Endothelial cell (in vitro differentiated cells): ENCODE data around the gene HDAC5. TPM values are rescaled to one million over a fixed set of nuclear protein-coding genes. Genes with fewer than 3 reads are reported as not detected.
A peak's percentile ranks its signal among the peaks of the same experiment; 100 is the strongest.
"Not testable (repeated sequence)": the region's sequence is repeated elsewhere in the genome, so short reads cannot be mapped to it uniquely, and the experiment has no call there.

ENCODE experiments used
- DNase-seq: peaks from one replicate; pipeline ENCODE4 v3.0.0; 2021; ENCODE audit warnings: low spot score
- H3K27ac Mint-ChIP-seq: one replicate; pipeline ENCODE4 v1.8.0; 2021; ENCODE audit warnings: mixed read lengths, inconsistent platforms; ENCODE audit not compliant: unreplicated experiment
- H3K27me3 Mint-ChIP-seq: one replicate; pipeline ENCODE4 v1.8.0; 2021; ENCODE audit warnings: mild to moderate bottlenecking, moderate library complexity, mixed read lengths, inconsistent platforms; ENCODE audit not compliant: unreplicated experiment
- H3K36me3 Mint-ChIP-seq: one replicate; pipeline ENCODE4 v1.8.0; 2021; ENCODE audit warnings: mild to moderate bottlenecking, low read depth, mixed read lengths, inconsistent platforms; ENCODE audit not compliant: unreplicated experiment
- H3K4me1 Mint-ChIP-seq: one replicate; pipeline ENCODE4 v1.8.0; 2021; ENCODE audit warnings: mild to moderate bottlenecking, mixed read lengths, inconsistent platforms; ENCODE audit not compliant: unreplicated experiment
- H3K4me3 Mint-ChIP-seq: one replicate; pipeline ENCODE4 v1.8.0; 2021; ENCODE audit warnings: mild to moderate bottlenecking, mixed read lengths, inconsistent platforms; ENCODE audit not compliant: unreplicated experiment
- H3K9me3 Mint-ChIP-seq: one replicate; pipeline ENCODE4 v1.8.0; 2021; ENCODE audit warnings: mixed read lengths, inconsistent platforms; ENCODE audit not compliant: unreplicated experiment
- total RNA-seq: library from RNA; stranded (reverse); fragmentation: NEBNext Ultra II Directional; extraction: Animal tissue kit (Norgen Biotek cat#: 25700); gene quantifications from one replicate; pipeline ENCODE4 v1.2.1, GENCODE V29; 2021; ENCODE audit not compliant: unreplicated experiment
- TF ChIP-seq, protein P1 (sequence below): fragments of 200-600 bp; sonication (generic); IDR thresholded peaks from one replicate; pipeline ENCODE4 v1.5.0; 2021; ENCODE audit warnings: antibody characterized with exemption; ENCODE audit not compliant: unreplicated experiment

HDAC5 gene
- total RNA-seq, 1 donor from 2014 or later: 51.4 TPM

DNA sequence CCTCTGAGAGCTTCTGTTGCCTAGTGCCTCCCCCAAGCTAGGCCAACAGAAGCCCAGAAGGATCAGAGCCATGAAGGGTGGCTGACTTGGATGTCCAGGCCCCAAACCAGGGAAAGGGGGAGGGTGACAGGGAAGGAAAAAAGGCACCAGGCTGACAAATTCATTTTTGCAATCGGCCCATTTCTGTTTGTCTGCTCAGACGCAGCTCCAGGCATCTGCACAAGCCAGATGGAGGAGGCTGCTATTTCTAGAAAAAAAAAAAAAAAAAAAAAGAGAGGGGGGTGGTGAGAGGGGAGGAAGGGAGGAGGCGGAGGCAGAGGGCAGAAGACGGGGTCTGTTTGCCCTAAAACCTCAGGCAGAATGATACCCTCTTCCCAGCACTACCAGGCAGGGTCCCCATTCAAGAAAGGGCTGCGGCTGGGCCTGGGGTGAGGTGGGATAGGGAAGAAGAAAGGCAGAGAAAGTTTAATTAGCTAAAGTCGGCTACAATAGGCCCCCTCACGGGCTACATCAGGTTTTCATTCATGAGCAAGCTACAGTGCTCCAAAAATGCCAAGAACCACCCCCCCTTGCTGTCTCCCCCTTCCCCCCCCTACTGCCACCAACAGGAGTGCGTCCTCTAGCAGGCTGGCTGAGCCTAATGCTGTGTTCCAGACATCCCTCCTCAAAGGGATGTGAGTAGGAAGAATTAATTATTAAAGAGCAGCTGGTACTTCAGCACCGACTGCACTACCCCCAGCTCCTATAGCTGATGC, 2.4 kb downstream of the HDAC5 start:
- TF ChIP-seq, protein P1, sequence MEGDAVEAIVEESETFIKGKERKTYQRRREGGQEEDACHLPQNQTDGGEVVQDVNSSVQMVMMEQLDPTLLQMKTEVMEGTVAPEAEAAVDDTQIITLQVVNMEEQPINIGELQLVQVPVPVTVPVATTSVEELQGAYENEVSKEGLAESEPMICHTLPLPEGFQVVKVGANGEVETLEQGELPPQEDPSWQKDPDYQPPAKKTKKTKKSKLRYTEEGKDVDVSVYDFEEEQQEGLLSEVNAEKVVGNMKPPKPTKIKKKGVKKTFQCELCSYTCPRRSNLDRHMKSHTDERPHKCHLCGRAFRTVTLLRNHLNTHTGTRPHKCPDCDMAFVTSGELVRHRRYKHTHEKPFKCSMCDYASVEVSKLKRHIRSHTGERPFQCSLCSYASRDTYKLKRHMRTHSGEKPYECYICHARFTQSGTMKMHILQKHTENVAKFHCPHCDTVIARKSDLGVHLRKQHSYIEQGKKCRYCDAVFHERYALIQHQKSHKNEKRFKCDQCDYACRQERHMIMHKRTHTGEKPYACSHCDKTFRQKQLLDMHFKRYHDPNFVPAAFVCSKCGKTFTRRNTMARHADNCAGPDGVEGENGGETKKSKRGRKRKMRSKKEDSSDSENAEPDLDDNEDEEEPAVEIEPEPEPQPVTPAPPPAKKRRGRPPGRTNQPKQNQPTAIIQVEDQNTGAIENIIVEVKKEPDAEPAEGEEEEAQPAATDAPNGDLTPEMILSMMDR: no peak
- Mint-ChIP-seq H3K27me3 (peaks cover 6% of the 10 kb centered on the region), H3K4me1 (peaks cover 40% of the 10 kb centered on the region), H3K36me3 (peaks cover 6% of the 10 kb centered on the region), H3K27ac (no peak overlapping the region), H3K9me3 (no peaks in the 10 kb centered on the region), H3K4me3 (no peak overlapping the region)
- no peak for DNase-seq

DNA sequence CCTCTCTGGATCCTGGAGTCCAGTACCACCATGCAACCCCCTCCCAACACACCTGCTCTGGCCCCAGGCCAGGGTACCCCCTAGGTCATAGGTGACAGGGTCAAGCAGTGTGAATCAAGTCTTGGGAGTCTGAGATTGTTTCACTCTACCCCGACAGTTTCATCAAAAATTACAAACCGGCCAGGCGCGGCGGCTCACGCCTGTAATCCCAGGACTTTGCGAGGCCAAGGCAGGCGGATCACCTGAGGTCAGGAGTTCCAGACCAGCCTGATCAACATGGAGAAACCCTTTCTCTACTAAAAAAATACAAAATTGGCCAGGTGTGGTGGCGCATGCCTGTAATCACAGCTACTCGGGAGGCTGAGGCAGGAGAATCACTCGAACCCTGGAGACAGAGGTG, 3.2 kb downstream of the HDAC5 start:
- H3K27me3 Mint-ChIP-seq, H3K9me3 Mint-ChIP-seq, DNase-seq, H3K27ac Mint-ChIP-seq, H3K36me3 Mint-ChIP-seq, H3K4me3 Mint-ChIP-seq: not testable (repeated sequence)
- H3K4me1 Mint-ChIP-seq: peaks cover 47% of the 10 kb centered on the region

DNA sequence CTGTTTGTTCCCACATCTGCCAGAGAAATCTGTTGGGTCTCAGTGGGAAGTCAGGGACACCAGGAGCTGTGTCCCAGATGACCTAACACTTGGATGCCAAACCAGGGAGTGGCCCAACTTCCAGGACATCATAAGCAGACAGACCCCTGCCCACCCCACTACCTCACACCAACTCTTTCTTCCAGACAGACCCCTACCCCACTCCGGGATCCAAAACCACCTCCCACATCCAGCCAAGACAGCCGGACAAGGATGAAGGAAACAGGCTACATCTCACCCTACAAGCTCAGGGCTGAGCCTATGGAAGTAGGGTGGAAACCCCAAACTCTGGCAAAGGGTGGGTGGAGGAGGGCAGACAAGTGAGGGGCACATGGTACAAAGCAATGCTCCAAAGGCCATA, 3.6 kb downstream of the HDAC5 start:
- Mint-ChIP-seq H3K27me3 (peaks cover 12% of the 10 kb centered on the region), H3K27ac (no peak overlapping the region), H3K9me3 (no peaks in the 10 kb centered on the region), H3K4me3 (no peak overlapping the region), H3K4me1 (peaks cover 52% of the 10 kb centered on the region), H3K36me3 (peaks cover 6% of the 10 kb centered on the region)
- TF ChIP-seq, protein P1: no peak
- no peak for DNase-seq

DNA sequence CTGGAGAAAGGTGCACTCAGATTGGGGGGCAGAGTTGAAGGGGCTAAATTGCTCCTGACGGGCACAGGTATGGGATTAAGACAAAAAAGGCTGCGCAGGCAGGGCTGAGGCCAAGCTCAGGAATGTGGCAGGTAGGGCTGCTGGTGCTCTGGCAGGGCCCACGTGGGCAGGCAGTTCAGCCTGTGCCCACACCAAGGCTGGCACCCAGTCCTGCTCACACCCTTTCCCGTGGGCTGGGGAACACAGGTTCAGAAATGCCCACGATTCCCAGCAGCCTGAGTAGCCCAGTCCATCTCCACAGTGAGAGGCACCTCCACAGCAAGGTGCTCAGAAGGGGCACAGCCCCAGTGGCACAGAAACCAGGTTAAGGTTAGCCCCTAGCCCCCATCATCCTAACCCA, 4.4 kb downstream of the HDAC5 start:
- H3K4me1 Mint-ChIP-seq: peaks cover 54% of the 10 kb centered on the region
- TF ChIP-seq, protein P1: no peak
- H3K27me3 Mint-ChIP-seq: peaks cover 13% of the 10 kb centered on the region
- H3K9me3 Mint-ChIP-seq: no peaks in the 10 kb centered on the region
- H3K27ac Mint-ChIP-seq: peak overlapping the region; percentile 57
- no peak overlapping the region for H3K4me3 Mint-ChIP-seq
- no peak for DNase-seq
- H3K36me3 Mint-ChIP-seq: peaks cover 6% of the 10 kb centered on the region

DNA sequence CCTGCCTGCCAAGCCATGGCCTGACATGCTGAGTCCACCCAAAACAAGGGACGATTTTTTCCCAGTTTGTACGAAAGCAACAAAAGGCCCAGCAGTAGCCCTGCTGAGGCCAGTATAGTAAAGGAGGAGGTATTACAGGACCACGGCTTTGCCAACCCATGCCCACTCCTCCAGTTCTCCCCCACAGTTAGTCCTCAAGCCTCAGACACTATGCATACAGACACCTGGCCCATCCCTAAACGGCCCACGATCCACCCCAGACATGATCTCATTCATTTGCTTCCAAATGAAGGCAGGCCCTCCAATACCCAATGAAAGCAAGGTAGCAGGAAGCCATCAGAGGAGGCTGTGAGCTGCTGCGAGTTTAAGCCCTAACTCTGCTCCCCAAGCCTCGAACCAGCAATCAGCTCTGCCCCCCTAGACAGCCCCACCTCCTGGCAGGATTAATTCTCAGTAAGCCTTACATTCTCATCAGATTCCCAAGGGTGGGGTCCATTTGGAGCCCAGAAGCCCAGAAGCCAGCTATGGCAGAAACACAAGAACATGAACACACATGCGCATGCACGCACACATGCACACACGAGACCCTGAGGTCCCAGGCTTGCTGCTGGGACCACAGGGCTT, 4.9 kb downstream of the HDAC5 start:
- H3K4me3 Mint-ChIP-seq: peak overlapping the region; percentile 21
- no peaks in the 10 kb centered on the region for H3K9me3 Mint-ChIP-seq
- H3K27ac Mint-ChIP-seq: peak overlapping the region; percentile 57
- peaks cover 16% of the 10 kb centered on the region for H3K27me3 Mint-ChIP-seq
- peaks cover 58% of the 10 kb centered on the region for H3K4me1 Mint-ChIP-seq
- DNase-seq: no peak
- H3K36me3 Mint-ChIP-seq: peaks cover 6% of the 10 kb centered on the region
- TF ChIP-seq, protein P1: no peak
